A172 (cell line): ENCODE data around the gene S100A14. TPM values are rescaled to one million over a fixed set of nuclear protein-coding genes. Genes with fewer than 3 reads are reported as not detected.
"Not testable (repeated sequence)": the region's sequence is repeated elsewhere in the genome, so short reads cannot be mapped to it uniquely, and the experiment has no call there.

ENCODE experiments used
- DNase-seq: peaks from one replicate; pipeline ENCODE4 v3.0.0-alpha.2; 2015; ENCODE audit warnings: low spot score
- total RNA-seq: library from RNA; depleted of rRNA; stranded (reverse); fragments of >200 nt; shearing (Covaris generic); gene quantifications from 2 replicates; pipeline ENCODE4 v1.2.3, GENCODE V29; 2014

S100A14 gene
- total RNA-seq, 1 experiment from 2014 or later, result 0.17 TPM

GRCh38 chr1:153615406-153615805 is 719 bp downstream of the S100A14 start:
- DNase-seq, result no peak

GRCh38 chr1:153614906-153615305 is 1.2 kb downstream of the S100A14 start:
- DNase-seq, result no peak

GRCh38 chr1:153614189-153614900 is 1.8 kb downstream of the S100A14 start:
- no peak for DNase-seq

- DNase-seq, result no peak
These were observed 2.7 kb downstream of the S100A14 start for GRCh38 chr1:153613406-153613805.

GRCh38 chr1:153612755-153613331 is 3.3 kb downstream of the S100A14 start, which contains the start of gene S100A16:
S100A16 (minus strand) TSS chr1:153613137; CDS start chr1:153608151, 4,986 bp downstream.
- peak; percentile 79 for DNase-seq

GRCh38 chr1:153612111-153612754 is 3.9 kb downstream of the S100A14 start:
- no peak for DNase-seq

- DNase-seq, result no peak
These were observed 4.8 kb downstream of the S100A14 start for GRCh38 chr1:153611356-153611755.

- DNase-seq, result peak; percentile 71
These were observed 5.3 kb downstream of the S100A14 start for GRCh38 chr1:153610811-153611301.

- peak; percentile 87 for DNase-seq
These were observed 5.8 kb downstream of the S100A14 start for GRCh38 chr1:153610334-153610733.

GRCh38 chr1:153609585-153609907 is 6.6 kb downstream of the S100A14 start:
- peak; percentile 34 for DNase-seq

- DNase-seq, result peak; percentile 98
These were observed 7.2 kb downstream of the S100A14 start for GRCh38 chr1:153608742-153609584.

GRCh38 chr1:153608089-153608682 is 7.9 kb downstream of the S100A14 start:
- DNase-seq, result peak; percentile 63

GRCh38 chr1:153607381-153607780 is 8.7 kb downstream of the S100A14 start:
- no peak for DNase-seq

- DNase-seq, result no peak
These were observed 9.9 kb downstream of the S100A14 start for GRCh38 chr1:153606194-153606593.

- no peak for DNase-seq
These were observed 13.4 kb downstream of the S100A14 start for GRCh38 chr1:153602749-153603148.

GRCh38 chr1:153599847-153600246 is 16.3 kb downstream of the S100A14 start:
- no peak for DNase-seq

GRCh38 chr1:153598309-153599172 is 17.6 kb downstream of the S100A14 start:
- DNase-seq, result peak; percentile 71

- DNase-seq, result peak; percentile 91
These were observed 18.9 kb downstream of the S100A14 start for GRCh38 chr1:153597206-153597605.

GRCh38 chr1:153592748-153593147 is 23.4 kb downstream of the S100A14 start:
- DNase-seq, result no peak

GRCh38 chr1:153588482-153588881 is 27.6 kb downstream of the S100A14 start:
- no peak for DNase-seq

- DNase-seq, result not testable (repeated sequence)
These were observed 28.1 kb downstream of the S100A14 start for GRCh38 chr1:153588033-153588432.
